Nephron (organoid): ENCODE results near the gene ZNF597.

Experiments
- H3K27ac Mint-ChIP-seq, 3 experiments: 2 replicates each; pipeline ENCODE4 v1.8.0; 2020; ENCODE audit warnings: mixed read lengths in 3 of 3, mild to moderate bottlenecking in 2 of 3, moderate library complexity in 1 of 3
- H3K27me3 Mint-ChIP-seq: 2 replicates; pipeline ENCODE4 v1.8.0; 2021; ENCODE audit warnings: low read depth, mild to moderate bottlenecking, moderate library complexity, mixed read lengths
- H3K36me3 Mint-ChIP-seq: 2 replicates; pipeline ENCODE4 v1.8.0; 2020; ENCODE audit warnings: low read depth, mixed read lengths
- H3K4me1 Mint-ChIP-seq: 2 replicates; pipeline ENCODE4 v1.8.0; 2020; ENCODE audit warnings: mixed read lengths
- H3K4me3 Mint-ChIP-seq, 3 experiments: 2 replicates each; pipeline ENCODE4 v1.8.0; 2020; ENCODE audit warnings: mild to moderate bottlenecking in 3 of 3, mixed read lengths in 3 of 3, moderate library complexity in 2 of 3
- H3K9me3 Mint-ChIP-seq: 2 replicates; pipeline ENCODE4 v1.8.0; 2020; ENCODE audit warnings: mixed read lengths
- TF ChIP-seq, protein P1 (sequence below), 3 experiments: fragments of 200-600 bp; sonication (generic); IDR thresholded peaks; one replicate each; pipeline ENCODE4 v1.5.0; 2021; ENCODE audit warnings: antibody characterized with exemption in 3 of 3; ENCODE audit not compliant: unreplicated experiment in 3 of 3

The ZNF597 gene

DNA sequence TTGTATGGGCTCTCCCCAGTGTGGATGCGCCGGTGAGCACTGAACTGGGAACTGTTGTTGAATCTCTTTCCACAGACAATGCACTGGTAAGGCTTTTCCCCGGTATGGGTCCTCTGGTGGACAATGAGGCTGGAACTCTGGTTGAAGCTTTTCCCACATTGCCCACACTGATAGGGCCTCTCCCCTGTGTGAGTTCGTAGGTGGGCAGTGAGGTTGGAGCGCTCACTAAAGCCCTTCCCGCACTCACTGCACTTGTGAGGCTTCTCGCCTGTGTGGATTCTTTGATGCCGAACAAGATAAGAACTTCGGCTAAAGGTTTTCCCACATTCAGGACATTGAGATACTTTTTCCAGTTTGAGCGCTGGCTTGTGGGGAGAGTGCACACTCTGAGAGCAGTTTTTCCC, 60.3 kb downstream of the ZNF597 start:
- no peak overlapping the region for H3K27ac Mint-ChIP-seq
- H3K27me3 Mint-ChIP-seq = no peaks in the 10 kb centered on the region
- no peak overlapping the region for H3K4me3 Mint-ChIP-seq
- TF ChIP-seq, protein P1, sequence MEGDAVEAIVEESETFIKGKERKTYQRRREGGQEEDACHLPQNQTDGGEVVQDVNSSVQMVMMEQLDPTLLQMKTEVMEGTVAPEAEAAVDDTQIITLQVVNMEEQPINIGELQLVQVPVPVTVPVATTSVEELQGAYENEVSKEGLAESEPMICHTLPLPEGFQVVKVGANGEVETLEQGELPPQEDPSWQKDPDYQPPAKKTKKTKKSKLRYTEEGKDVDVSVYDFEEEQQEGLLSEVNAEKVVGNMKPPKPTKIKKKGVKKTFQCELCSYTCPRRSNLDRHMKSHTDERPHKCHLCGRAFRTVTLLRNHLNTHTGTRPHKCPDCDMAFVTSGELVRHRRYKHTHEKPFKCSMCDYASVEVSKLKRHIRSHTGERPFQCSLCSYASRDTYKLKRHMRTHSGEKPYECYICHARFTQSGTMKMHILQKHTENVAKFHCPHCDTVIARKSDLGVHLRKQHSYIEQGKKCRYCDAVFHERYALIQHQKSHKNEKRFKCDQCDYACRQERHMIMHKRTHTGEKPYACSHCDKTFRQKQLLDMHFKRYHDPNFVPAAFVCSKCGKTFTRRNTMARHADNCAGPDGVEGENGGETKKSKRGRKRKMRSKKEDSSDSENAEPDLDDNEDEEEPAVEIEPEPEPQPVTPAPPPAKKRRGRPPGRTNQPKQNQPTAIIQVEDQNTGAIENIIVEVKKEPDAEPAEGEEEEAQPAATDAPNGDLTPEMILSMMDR (IDR thresholded peaks at IDR 0.05; ENCODE audit: unreplicated experiment in 3 of 3) = no peak
- no peaks in the 10 kb centered on the region for H3K4me1 Mint-ChIP-seq
- peaks cover 84% of the 10 kb centered on the region for H3K9me3 Mint-ChIP-seq
- H3K36me3 Mint-ChIP-seq = peaks cover 91% of the 10 kb centered on the region
